ENCODE data around the gene STK36. TPM values are rescaled to one million over a fixed set of nuclear protein-coding genes. Genes with fewer than 3 reads are reported as not detected.

The STK36 gene
- total RNA-seq, 2 experiments from 2014 or later, result 9.8 to 12.7 TPM

DNA sequence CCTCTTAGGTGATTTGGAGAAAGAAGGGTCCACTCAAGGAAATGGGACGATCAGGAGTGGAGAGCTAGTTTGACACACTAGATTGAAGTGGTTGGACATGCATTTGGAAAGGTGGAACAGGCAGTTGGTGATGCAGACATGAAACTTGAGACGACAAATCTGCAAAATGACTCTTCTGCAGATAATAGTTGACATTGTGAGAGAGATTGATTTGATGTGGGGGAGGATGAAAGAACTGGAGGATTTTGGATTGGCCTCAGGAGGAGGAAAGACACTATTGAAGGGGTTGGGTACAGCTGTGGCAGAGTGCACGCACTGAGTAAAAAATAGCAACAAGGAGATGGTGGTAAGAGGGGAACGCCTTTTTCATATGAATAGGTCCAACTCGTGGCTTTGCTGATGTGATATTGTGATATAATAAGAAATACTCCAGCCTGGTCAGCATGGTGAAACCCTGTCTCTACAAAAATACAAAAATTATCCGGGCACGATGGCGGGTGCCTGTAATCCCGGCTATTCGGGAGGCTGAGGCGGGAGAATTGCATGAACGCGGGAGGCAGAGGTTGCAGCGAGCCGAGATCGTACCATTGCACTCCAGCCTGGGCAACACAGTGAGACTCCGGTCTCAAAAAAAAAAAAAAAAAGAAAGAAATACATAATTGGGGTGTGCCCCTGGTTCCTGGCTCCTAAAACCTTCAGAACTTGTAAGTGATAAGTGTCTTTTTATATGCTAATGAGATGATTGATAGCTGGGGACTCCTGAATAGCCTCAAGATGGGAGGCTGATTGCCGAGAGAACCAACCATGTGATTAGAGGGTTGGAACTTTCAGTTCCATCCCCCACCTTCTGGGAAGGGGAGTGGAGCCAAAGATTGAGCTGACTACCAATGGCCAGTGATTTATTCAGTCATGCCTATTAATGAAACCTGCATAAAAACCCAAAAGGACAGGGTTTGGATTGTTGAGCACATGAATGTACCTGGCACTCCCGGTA is 48.5 kb downstream of the STK36 start:
- Histone ChIP-seq H3K4me1 (ENCODE audit: insufficient read depth, low read length) (peaks cover 4% of the 10 kb centered on the region), H3K9me3 (ENCODE audit: control insufficient read depth in 1 of 2, insufficient read depth in 1 of 2, low read length in 2 of 2) (peaks cover under 1 to 7% of the 10 kb centered on the region in 2 experiments), H3K4me3 (ENCODE audit: low read length) (no peak overlapping the region), H3K27me3 (ENCODE audit: control insufficient read depth in 1 of 2, insufficient read depth in 2 of 2, low read length in 2 of 2) (no peaks in the 10 kb centered on the region), H3K27ac (ENCODE audit: low read depth in 1 of 2, low read length in 2 of 2) (no peak overlapping the region), H3K36me3 (ENCODE audit: insufficient read depth, low read length) (no peaks in the 10 kb centered on the region)
- intact Hi-C loops (cut with DNase I, micrococcal nuclease), result no loop called here
- Mint-ChIP-seq H3K9me3 (no peaks in the 10 kb centered on the region), H3K36me3 (ENCODE audit: low read depth) (peaks cover 35% of the 10 kb centered on the region), H3K27me3 (no peaks in the 10 kb centered on the region), H3K27ac (no peak overlapping the region), H3K4me1 (ENCODE audit: low read depth) (peaks cover 26% of the 10 kb centered on the region), H3K4me3 (no peak overlapping the region)
- CTCF ChIA-PET, result no interaction called here
- TF ChIP-seq, protein P1, sequence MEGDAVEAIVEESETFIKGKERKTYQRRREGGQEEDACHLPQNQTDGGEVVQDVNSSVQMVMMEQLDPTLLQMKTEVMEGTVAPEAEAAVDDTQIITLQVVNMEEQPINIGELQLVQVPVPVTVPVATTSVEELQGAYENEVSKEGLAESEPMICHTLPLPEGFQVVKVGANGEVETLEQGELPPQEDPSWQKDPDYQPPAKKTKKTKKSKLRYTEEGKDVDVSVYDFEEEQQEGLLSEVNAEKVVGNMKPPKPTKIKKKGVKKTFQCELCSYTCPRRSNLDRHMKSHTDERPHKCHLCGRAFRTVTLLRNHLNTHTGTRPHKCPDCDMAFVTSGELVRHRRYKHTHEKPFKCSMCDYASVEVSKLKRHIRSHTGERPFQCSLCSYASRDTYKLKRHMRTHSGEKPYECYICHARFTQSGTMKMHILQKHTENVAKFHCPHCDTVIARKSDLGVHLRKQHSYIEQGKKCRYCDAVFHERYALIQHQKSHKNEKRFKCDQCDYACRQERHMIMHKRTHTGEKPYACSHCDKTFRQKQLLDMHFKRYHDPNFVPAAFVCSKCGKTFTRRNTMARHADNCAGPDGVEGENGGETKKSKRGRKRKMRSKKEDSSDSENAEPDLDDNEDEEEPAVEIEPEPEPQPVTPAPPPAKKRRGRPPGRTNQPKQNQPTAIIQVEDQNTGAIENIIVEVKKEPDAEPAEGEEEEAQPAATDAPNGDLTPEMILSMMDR (IDR thresholded peaks at IDR 0.05), result no peak
- DNase-seq (no peak), ATAC-seq (ENCODE audit: poor library complexity) (no peak)
- POLR2A ChIA-PET, result no interaction called here

DNA sequence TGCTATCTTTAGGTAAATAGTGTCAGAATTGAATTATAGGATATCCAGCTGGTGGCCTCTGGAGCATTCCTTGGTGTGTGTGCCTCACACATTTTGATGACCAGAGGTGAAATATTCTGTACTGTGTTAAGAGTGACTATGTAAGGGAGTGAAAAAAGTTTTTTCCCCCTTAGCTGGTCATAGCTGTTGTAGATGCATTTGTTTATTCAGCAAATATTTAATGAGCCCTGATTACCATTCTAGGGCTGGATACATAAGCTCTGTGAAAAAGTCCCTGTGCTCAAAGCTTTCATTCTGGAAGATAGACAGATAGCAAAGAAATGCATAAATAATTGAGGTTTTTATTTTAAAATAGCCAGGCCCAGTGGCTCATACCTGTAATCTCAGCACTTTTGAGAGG is 49.6 kb downstream of the STK36 start:
- Histone ChIP-seq H3K9me3 (ENCODE audit: control insufficient read depth in 1 of 2, insufficient read depth in 1 of 2, low read length in 2 of 2) (peaks cover 12 to 16% of the 10 kb centered on the region in 2 experiments), H3K4me3 (ENCODE audit: low read length) (no peak overlapping the region), H3K27me3 (ENCODE audit: control insufficient read depth in 1 of 2, insufficient read depth in 2 of 2, low read length in 2 of 2) (no peaks in the 10 kb centered on the region), H3K27ac (ENCODE audit: low read depth in 1 of 2, low read length in 2 of 2) (no peak overlapping the region), H3K36me3 (ENCODE audit: insufficient read depth, low read length) (no peaks in the 10 kb centered on the region), H3K4me1 (ENCODE audit: insufficient read depth, low read length) (peaks cover 4% of the 10 kb centered on the region)
- TF ChIP-seq, protein P1 (IDR thresholded peaks at IDR 0.05), result no peak
- H3K9me3 Mint-ChIP-seq, result no peaks in the 10 kb centered on the region
- H3K27ac Mint-ChIP-seq, result no peak overlapping the region
- intact Hi-C loops (cut with DNase I, micrococcal nuclease), result no loop called here
- H3K4me1 Mint-ChIP-seq (ENCODE audit: low read depth), result peaks cover 25% of the 10 kb centered on the region
- ATAC-seq (ENCODE audit: poor library complexity) (no peak), DNase-seq (no peak)
- H3K4me3 Mint-ChIP-seq, result no peak overlapping the region
- no peaks in the 10 kb centered on the region for H3K27me3 Mint-ChIP-seq
- CTCF ChIA-PET, result interaction anchor here (2.2 kb wide), 1 partner anchor 11 kb away, joined by 9 read pairs; the partner anchor contains the start of gene TTLL4
- POLR2A ChIA-PET, result interaction anchor here (1.6 kb wide), 1 partner anchor 11 kb away, joined by 6 read pairs; the partner anchor contains the start of gene TTLL4
- peaks cover 38% of the 10 kb centered on the region for H3K36me3 Mint-ChIP-seq (ENCODE audit: low read depth)

DNA sequence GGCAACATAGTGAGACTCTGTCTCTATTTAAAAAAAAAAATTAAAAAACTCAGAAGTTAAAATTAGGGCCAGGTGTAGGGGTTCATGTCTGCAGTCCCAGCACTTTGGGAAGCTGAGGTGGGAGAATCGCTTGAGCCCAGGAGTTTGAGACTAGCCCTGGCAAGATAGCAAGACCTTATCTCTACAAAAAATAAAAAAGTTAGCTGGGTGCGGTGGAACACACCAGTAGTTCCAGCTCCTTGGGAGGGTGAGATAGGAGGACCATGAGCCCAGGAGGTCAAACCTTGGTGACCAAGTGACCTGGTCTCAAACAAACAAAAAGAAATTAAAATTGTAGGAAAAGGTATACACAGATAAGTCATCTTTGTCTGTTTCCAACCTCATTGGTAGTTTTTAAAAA is 50.0 kb downstream of the STK36 start:
- DNase-seq, result no peak
- H3K27me3 ChIP-seq (ENCODE audit: control insufficient read depth in 1 of 2, insufficient read depth in 2 of 2, low read length in 2 of 2), result no peaks in the 10 kb centered on the region
- Mint-ChIP-seq H3K27ac (no peak overlapping the region), H3K4me1 (ENCODE audit: low read depth) (peaks cover 25% of the 10 kb centered on the region), H3K27me3 (no peaks in the 10 kb centered on the region), H3K9me3 (no peaks in the 10 kb centered on the region), H3K36me3 (ENCODE audit: low read depth) (peaks cover 37% of the 10 kb centered on the region), H3K4me3 (no peak overlapping the region)
- POLR2A ChIA-PET, result interaction anchor here (1.6 kb wide), 1 partner anchor 11 kb away, joined by 6 read pairs; the partner anchor contains the start of gene TTLL4
- H3K36me3 ChIP-seq (ENCODE audit: insufficient read depth, low read length), result no peaks in the 10 kb centered on the region
- H3K4me3 ChIP-seq (ENCODE audit: low read length), result no peak overlapping the region
- H3K4me1 ChIP-seq (ENCODE audit: insufficient read depth, low read length), result peaks cover 3% of the 10 kb centered on the region
- no peak for ATAC-seq (ENCODE audit: poor library complexity)
- peaks cover 12 to 20% of the 10 kb centered on the region in 2 experiments for H3K9me3 ChIP-seq (ENCODE audit: control insufficient read depth in 1 of 2, insufficient read depth in 1 of 2, low read length in 2 of 2)
- TF ChIP-seq, protein P1 (IDR thresholded peaks at IDR 0.05), result no peak
- CTCF ChIA-PET, result interaction anchor here (2.2 kb wide), 1 partner anchor 11 kb away, joined by 9 read pairs; the partner anchor contains the start of gene TTLL4
- intact Hi-C loops (cut with DNase I, micrococcal nuclease), result no loop called here
- H3K27ac ChIP-seq (ENCODE audit: low read depth in 1 of 2, low read length in 2 of 2), result no peak overlapping the region
